ENCODE measurements around the gene SPEG. TPM values are rescaled to one million over a fixed set of nuclear protein-coding genes. Genes with fewer than 3 reads are reported as not detected.
A peak's percentile ranks its signal among the peaks of the same experiment; 100 is the strongest.

SPEG gene
- total RNA-seq, 1 donor from 2014 or later: 5.6 TPM

- Histone ChIP-seq H3K9me3 (ENCODE audit: low read depth) (no peaks in the 10 kb centered on the region), H3K4me3 (no peak overlapping the region), H4K20me1 (ENCODE audit: low read depth) (peaks cover 5% of the 10 kb centered on the region), H3K4me1 (peaks cover 12% of the 10 kb centered on the region), H3K79me2 (ENCODE audit: low read depth) (no peaks in the 10 kb centered on the region), H3K36me3 (no peaks in the 10 kb centered on the region), H3K27ac (no peak overlapping the region), H3K4me2 (no peak overlapping the region), H3K9ac (no peak overlapping the region), H3F3A (ENCODE audit: low read depth) (peaks cover 11% of the 10 kb centered on the region), H2AFZ (replicated peaks) (no peak overlapping the region), H3K27me3 (peaks cover 75% of the 10 kb centered on the region)
- H3K27me3 Mint-ChIP-seq (ENCODE audit: insufficient read depth, low read depth): peaks cover 20% of the 10 kb centered on the region
- peaks cover 13% of the 10 kb centered on the region for H3K4me1 Mint-ChIP-seq
- no peaks in the 10 kb centered on the region for H3K9me3 Mint-ChIP-seq
- TF ChIP-seq EZH2 (IDR thresholded peaks at IDR 0.05) (no peak), EZH2phosphoT487 (IDR thresholded peaks at IDR 0.05) (no peak)
- TF ChIP-seq, protein P1, sequence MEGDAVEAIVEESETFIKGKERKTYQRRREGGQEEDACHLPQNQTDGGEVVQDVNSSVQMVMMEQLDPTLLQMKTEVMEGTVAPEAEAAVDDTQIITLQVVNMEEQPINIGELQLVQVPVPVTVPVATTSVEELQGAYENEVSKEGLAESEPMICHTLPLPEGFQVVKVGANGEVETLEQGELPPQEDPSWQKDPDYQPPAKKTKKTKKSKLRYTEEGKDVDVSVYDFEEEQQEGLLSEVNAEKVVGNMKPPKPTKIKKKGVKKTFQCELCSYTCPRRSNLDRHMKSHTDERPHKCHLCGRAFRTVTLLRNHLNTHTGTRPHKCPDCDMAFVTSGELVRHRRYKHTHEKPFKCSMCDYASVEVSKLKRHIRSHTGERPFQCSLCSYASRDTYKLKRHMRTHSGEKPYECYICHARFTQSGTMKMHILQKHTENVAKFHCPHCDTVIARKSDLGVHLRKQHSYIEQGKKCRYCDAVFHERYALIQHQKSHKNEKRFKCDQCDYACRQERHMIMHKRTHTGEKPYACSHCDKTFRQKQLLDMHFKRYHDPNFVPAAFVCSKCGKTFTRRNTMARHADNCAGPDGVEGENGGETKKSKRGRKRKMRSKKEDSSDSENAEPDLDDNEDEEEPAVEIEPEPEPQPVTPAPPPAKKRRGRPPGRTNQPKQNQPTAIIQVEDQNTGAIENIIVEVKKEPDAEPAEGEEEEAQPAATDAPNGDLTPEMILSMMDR (IDR thresholded peaks at IDR 0.05): no peak
- no peak overlapping the region for H3K4me3 Mint-ChIP-seq
- no peak overlapping the region for H3K27ac Mint-ChIP-seq
- no peak for DNase-seq (ENCODE audit: low spot score)
- H3K36me3 Mint-ChIP-seq: no peaks in the 10 kb centered on the region
These were observed 56.8 kb downstream of the SPEG start for GRCh38 chr2:219491278-219491963.

GRCh38 chr2:219492575-219492974 is 57.9 kb downstream of the SPEG start:
- TF ChIP-seq EZH2phosphoT487 (IDR thresholded peaks at IDR 0.05) (no peak), EZH2 (IDR thresholded peaks at IDR 0.05) (no peak)
- TF ChIP-seq, protein P1 (IDR thresholded peaks at IDR 0.05): peak; percentile 44
- peaks cover 6% of the 10 kb centered on the region for H3F3A ChIP-seq (ENCODE audit: low read depth)
- H3K36me3 Mint-ChIP-seq: no peaks in the 10 kb centered on the region
- peaks cover 10% of the 10 kb centered on the region for H4K20me1 ChIP-seq (ENCODE audit: low read depth)
- H3K27me3 Mint-ChIP-seq (ENCODE audit: insufficient read depth, low read depth): peaks cover 22% of the 10 kb centered on the region
- no peaks in the 10 kb centered on the region for H3K79me2 ChIP-seq (ENCODE audit: low read depth)
- peaks cover 75% of the 10 kb centered on the region for H3K27me3 ChIP-seq
- no peak overlapping the region for H2AFZ ChIP-seq (replicated peaks)
- peaks cover 4% of the 10 kb centered on the region for H3K4me1 ChIP-seq
- no peak overlapping the region for H3K27ac Mint-ChIP-seq
- no peaks in the 10 kb centered on the region for H3K9me3 ChIP-seq (ENCODE audit: low read depth)
- no peak overlapping the region for H3K4me2 ChIP-seq
- peaks cover 7% of the 10 kb centered on the region for H3K4me1 Mint-ChIP-seq
- no peak overlapping the region for H3K27ac ChIP-seq
- H3K36me3 ChIP-seq: no peaks in the 10 kb centered on the region
- H3K9me3 Mint-ChIP-seq: no peaks in the 10 kb centered on the region
- no peak overlapping the region for H3K4me3 Mint-ChIP-seq
- peak; percentile 64 for DNase-seq (ENCODE audit: low spot score)
- no peak overlapping the region for H3K9ac ChIP-seq
- no peak overlapping the region for H3K4me3 ChIP-seq

- Histone ChIP-seq H3K79me2 (ENCODE audit: low read depth) (no peaks in the 10 kb centered on the region), H3K4me3 (no peak overlapping the region), H3K27me3 (peaks cover 75% of the 10 kb centered on the region), H3F3A (ENCODE audit: low read depth) (peaks cover 11% of the 10 kb centered on the region), H2AFZ (replicated peaks) (no peak overlapping the region), H3K9me3 (ENCODE audit: low read depth) (no peaks in the 10 kb centered on the region), H3K36me3 (no peaks in the 10 kb centered on the region), H3K4me1 (peaks cover 4% of the 10 kb centered on the region), H3K9ac (no peak overlapping the region), H4K20me1 (ENCODE audit: low read depth) (peaks cover 10% of the 10 kb centered on the region), H3K4me2 (no peak overlapping the region), H3K27ac (no peak overlapping the region)
- TF ChIP-seq EZH2 (IDR thresholded peaks at IDR 0.05) (no peak), EZH2phosphoT487 (IDR thresholded peaks at IDR 0.05) (no peak)
- TF ChIP-seq, protein P1 (IDR thresholded peaks at IDR 0.05): no peak
- Mint-ChIP-seq H3K4me1 (peaks cover 7% of the 10 kb centered on the region), H3K27ac (no peak overlapping the region), H3K27me3 (ENCODE audit: insufficient read depth, low read depth) (peaks cover 24% of the 10 kb centered on the region), H3K9me3 (no peaks in the 10 kb centered on the region), H3K36me3 (no peaks in the 10 kb centered on the region), H3K4me3 (no peak overlapping the region)
- DNase-seq (ENCODE audit: low spot score): no peak
These were observed 58.4 kb downstream of the SPEG start for GRCh38 chr2:219493086-219493485.

Measured in neural progenitor cell (in vitro differentiated cells).